A549 (cell line): Measurements from ENCODE around the gene PRKCQ.

Experiments
- CBX2 ChIP-seq: fragments of 200-600 bp; sonication (generic); IDR thresholded peaks from 2 replicates; pipeline ENCODE4 v1.6.1; 2016; ENCODE audit warnings: low read depth, mild to moderate bottlenecking, borderline replicate concordance
- EHMT2 ChIP-seq: fragments of 200-600 bp; sonication (generic); IDR thresholded peaks from 2 replicates; pipeline ENCODE4 v1.6.1; 2016; ENCODE audit warnings: antibody characterized with exemption, low read depth, mild to moderate bottlenecking, moderate library complexity
- EP300 ChIP-seq, 2 experiments: fragments of >200 bp; sonication (Bioruptor Twin); formaldehyde crosslinking; IDR thresholded peaks; 2 replicates in 1 of 2; 3 replicates in 1 of 2; pipeline ENCODE4 v1.6.1; 2016 to 2017
- JUNB ChIP-seq: fragments of >200 bp; sonication (Bioruptor Twin); formaldehyde crosslinking; IDR thresholded peaks from 2 replicates; pipeline ENCODE4 v1.6.1; 2016
- MAZ ChIP-seq: fragments of 150-350 bp; IDR thresholded peaks from 2 replicates; pipeline ENCODE4 v1.6.1; 2014; ENCODE audit warnings: antibody characterized with exemption, low read depth, low read length, borderline replicate concordance
- MYC ChIP-seq: IDR thresholded peaks from 2 replicates; pipeline ENCODE4 v1.6.1; 2012; ENCODE audit warnings: mild to moderate bottlenecking, inconsistent platforms, low read length, improper control_type of control experiment, borderline replicate concordance
- POLR2A ChIP-seq: IDR thresholded peaks from 2 replicates; pipeline ENCODE4 v1.6.1; 2012; ENCODE audit warnings: mild to moderate bottlenecking, low read length
- POLR2AphosphoS2 ChIP-seq: conservative IDR thresholded peaks from 2 replicates; pipeline ENCODE4 v1.6.1; 2012; ENCODE audit warnings: low read length, improper control_type of control experiment, inconsistent platforms
- RFX5 ChIP-seq: fragments of 450-650 bp; IDR thresholded peaks from 2 replicates; pipeline ENCODE4 v1.7.1; 2014; ENCODE audit warnings: antibody characterized with exemption, mild to moderate bottlenecking, moderate library complexity
- TF ChIP-seq, protein P1 (sequence below): fragments of >200 bp; sonication (Bioruptor Twin); formaldehyde crosslinking; IDR thresholded peaks from 3 replicates; pipeline ENCODE4 v1.5.1; 2016
- TF ChIP-seq, protein P2 (sequence below): IDR thresholded peaks from 2 replicates; pipeline ENCODE4 v1.6.1; 2012

DNA sequence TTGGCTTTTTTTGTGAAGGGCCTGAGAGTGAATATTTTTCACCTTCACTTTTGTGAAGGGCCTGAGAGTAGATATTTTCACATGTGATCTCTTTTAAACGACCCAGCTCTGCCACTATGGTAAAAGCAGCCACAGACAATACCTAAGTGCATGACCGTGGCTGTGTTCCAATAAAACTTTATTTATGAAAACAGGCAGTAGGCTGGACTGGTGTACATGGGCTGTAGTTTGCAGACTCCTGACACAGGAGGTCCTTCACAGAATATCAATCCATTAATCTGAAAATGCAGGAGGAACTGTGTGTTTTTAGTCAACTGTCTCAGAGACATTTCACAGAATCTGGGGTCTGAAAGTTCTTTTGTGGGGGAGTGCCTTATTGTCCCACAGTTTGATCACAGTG, 186.9 kb downstream of the PRKCQ start:
- TF ChIP-seq, protein P1, sequence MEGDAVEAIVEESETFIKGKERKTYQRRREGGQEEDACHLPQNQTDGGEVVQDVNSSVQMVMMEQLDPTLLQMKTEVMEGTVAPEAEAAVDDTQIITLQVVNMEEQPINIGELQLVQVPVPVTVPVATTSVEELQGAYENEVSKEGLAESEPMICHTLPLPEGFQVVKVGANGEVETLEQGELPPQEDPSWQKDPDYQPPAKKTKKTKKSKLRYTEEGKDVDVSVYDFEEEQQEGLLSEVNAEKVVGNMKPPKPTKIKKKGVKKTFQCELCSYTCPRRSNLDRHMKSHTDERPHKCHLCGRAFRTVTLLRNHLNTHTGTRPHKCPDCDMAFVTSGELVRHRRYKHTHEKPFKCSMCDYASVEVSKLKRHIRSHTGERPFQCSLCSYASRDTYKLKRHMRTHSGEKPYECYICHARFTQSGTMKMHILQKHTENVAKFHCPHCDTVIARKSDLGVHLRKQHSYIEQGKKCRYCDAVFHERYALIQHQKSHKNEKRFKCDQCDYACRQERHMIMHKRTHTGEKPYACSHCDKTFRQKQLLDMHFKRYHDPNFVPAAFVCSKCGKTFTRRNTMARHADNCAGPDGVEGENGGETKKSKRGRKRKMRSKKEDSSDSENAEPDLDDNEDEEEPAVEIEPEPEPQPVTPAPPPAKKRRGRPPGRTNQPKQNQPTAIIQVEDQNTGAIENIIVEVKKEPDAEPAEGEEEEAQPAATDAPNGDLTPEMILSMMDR, result no peak
- TF ChIP-seq POLR2A (no peak), JUNB (no peak), CBX2 (no peak), MAZ (no peak), RFX5 (no peak), EP300 (IDR thresholded peaks at IDR 0.05) (no peak), POLR2AphosphoS2 (no peak), MYC (no peak), EHMT2 (no peak)
- TF ChIP-seq, protein P2, sequence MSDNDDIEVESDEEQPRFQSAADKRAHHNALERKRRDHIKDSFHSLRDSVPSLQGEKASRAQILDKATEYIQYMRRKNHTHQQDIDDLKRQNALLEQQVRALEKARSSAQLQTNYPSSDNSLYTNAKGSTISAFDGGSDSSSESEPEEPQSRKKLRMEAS, result no peak
